Measurements from ENCODE around the gene SEMA4F. TPM values are rescaled to one million over a fixed set of nuclear protein-coding genes. Genes with fewer than 3 reads are reported as not detected.

The SEMA4F gene
- total and polyA plus RNA-seq, 3 donors from 2014 or later, result 9.1 to 14.3 (median 13.3) TPM

GRCh38 chr2:74688881-74689280 is 34.8 kb downstream of the SEMA4F start:
- Histone ChIP-seq H3K27ac (no peak overlapping the region), H3K4me1 (no peaks in the 10 kb centered on the region), H3K27me3 (no peaks in the 10 kb centered on the region), H3K36me3 (ENCODE audit: low read depth, missing control alignments) (no peaks in the 10 kb centered on the region), H3K9me3 (no peaks in the 10 kb centered on the region), H3K4me3 (no peak overlapping the region)
- 92 to 93% methylated on average over 1 of the region's 1 CpG for WGBS, 2 donors
- no peak for TF ChIP-seq CTCF (IDR thresholded peaks at IDR 0.05)
- TF ChIP-seq POLR2A (IDR thresholded peaks at IDR 0.05), result no peak
- intact Hi-C loops (cut with DNase I; ENCODE audit: low total_unique reads), result no loop called here
- DNase-seq, result no peak

DNA sequence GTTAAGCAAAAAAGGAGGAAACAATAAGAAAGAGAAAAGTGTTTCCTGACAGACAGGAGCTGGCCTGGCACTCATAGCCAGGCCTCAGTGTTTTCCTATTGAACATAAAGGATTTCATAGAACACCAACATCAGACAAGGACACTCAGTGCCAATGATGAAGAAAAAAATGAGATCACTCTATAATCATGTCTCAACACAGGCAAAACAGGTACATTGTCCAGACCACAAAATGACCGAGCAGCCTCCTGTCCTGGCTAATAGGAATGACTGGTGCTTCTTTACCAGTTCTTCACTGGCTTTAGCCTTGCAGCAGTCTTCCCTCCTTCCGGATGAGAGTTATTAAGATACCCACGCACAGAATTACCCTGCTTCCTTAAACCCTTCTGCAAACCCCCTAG is 35.6 kb downstream of the SEMA4F start:
- Histone ChIP-seq H3K4me1 (no peaks in the 10 kb centered on the region), H3K27me3 (no peaks in the 10 kb centered on the region), H3K27ac (no peak overlapping the region), H3K4me3 (no peak overlapping the region), H3K9me3 (no peaks in the 10 kb centered on the region), H3K36me3 (ENCODE audit: low read depth, missing control alignments) (no peaks in the 10 kb centered on the region)
- WGBS, 2 donors, result 78 to 92% methylated on average over 3 of the region's 3 CpGs
- no peak for DNase-seq
- intact Hi-C loops (cut with DNase I; ENCODE audit: low total_unique reads), result no loop called here
- no peak for TF ChIP-seq CTCF (IDR thresholded peaks at IDR 0.05)
- no peak for TF ChIP-seq POLR2A (IDR thresholded peaks at IDR 0.05)

GRCh38 chr2:74690571-74690970 is 36.5 kb downstream of the SEMA4F start:
- Histone ChIP-seq H3K4me1 (no peaks in the 10 kb centered on the region), H3K9me3 (no peaks in the 10 kb centered on the region), H3K27me3 (no peaks in the 10 kb centered on the region), H3K4me3 (no peak overlapping the region), H3K36me3 (ENCODE audit: low read depth, missing control alignments) (no peaks in the 10 kb centered on the region), H3K27ac (no peak overlapping the region)
- peak; percentile 57 to 66 (median 57) for TF ChIP-seq CTCF (IDR thresholded peaks at IDR 0.05)
- TF ChIP-seq POLR2A (IDR thresholded peaks at IDR 0.05), result no peak
- WGBS, 2 donors, result 31 to 42% methylated on average over 4 of the region's 4 CpGs
- intact Hi-C loops (cut with DNase I; ENCODE audit: low total_unique reads), result no loop called here
- peak; percentile 37 for DNase-seq

DNA sequence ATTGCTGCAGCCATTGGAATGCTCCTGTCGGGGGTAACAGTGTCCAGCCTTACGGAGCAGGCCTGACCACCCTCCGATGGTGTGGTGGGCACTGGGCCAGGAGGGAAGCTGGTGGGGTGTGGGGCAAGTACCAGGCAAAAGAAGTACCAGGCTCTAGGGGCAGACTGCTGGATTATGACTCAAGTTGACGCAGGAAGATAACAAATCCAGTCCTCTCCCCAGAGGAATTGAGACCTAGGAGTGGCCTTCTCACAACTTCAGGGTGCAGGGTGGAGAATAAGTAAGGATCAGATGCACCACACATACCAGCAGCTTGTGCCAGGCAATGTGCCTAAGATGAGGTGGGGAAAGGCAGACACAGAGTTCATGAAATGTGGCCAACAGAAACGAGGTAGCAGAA is 37.9 kb downstream of the SEMA4F start:
- H3K9me3 ChIP-seq, result no peaks in the 10 kb centered on the region
- no peak overlapping the region for H3K27ac ChIP-seq
- DNase-seq, result no peak
- intact Hi-C loops (cut with DNase I; ENCODE audit: low total_unique reads), result no loop called here
- no peaks in the 10 kb centered on the region for H3K27me3 ChIP-seq
- no peak overlapping the region for H3K4me3 ChIP-seq
- TF ChIP-seq POLR2A (IDR thresholded peaks at IDR 0.05) (no peak), CTCF (IDR thresholded peaks at IDR 0.05) (no peak)
- WGBS, 2 donors, result 89 to 90% methylated on average over 5 of the region's 5 CpGs
- no peaks in the 10 kb centered on the region for H3K36me3 ChIP-seq (ENCODE audit: low read depth, missing control alignments)
- H3K4me1 ChIP-seq, result no peaks in the 10 kb centered on the region

DNA sequence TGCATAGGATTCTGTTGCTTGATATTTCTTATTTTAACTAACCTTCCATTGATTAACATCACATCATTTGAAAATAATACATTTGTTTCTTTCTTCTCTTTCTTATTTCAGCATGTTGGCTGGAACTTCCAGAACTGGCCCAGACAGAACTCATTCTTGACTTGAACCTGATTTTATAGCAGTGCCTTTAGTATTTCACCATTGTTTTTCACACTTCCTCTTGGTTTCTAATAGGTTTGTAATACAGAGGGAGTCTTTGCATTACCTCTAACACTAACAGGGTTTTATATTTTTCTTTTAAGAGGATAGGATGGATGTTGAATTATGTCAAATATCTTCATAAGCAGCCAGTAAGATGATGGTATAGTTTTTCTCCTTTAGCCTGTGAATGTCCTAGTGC is 39.2 kb downstream of the SEMA4F start:
- no peaks in the 10 kb centered on the region for H3K27me3 ChIP-seq
- no peak for TF ChIP-seq CTCF (IDR thresholded peaks at IDR 0.05)
- TF ChIP-seq POLR2A (IDR thresholded peaks at IDR 0.05), result no peak
- H3K36me3 ChIP-seq (ENCODE audit: low read depth, missing control alignments), result no peaks in the 10 kb centered on the region
- intact Hi-C loops (cut with DNase I; ENCODE audit: low total_unique reads), result no loop called here
- DNase-seq, result no peak
- no peak overlapping the region for H3K27ac ChIP-seq
- H3K9me3 ChIP-seq, result no peaks in the 10 kb centered on the region
- H3K4me1 ChIP-seq, result no peaks in the 10 kb centered on the region
- H3K4me3 ChIP-seq, result no peak overlapping the region
